Activated naive CD4-positive, alpha-beta T cell treated with anti-CD3 and anti-CD28 coated beads, Interleukin-2, amount 50 U/mL, for 72 hours (primary cell): ENCODE measurements around the gene PTCH2. TPM values are rescaled to one million over a fixed set of nuclear protein-coding genes. Genes with fewer than 3 reads are reported as not detected.
A peak's percentile ranks its signal among the peaks of the same experiment; 100 is the strongest.
"Not testable (repeated sequence)": the region's sequence is repeated elsewhere in the genome, so short reads cannot be mapped to it uniquely, and the experiment has no call there.

ENCODE experiments used
- ATAC-seq, 2 donors: fragments of 150-1000 bp; cut with Tn5 transposase; 2 replicates each; pipeline ENCODE4 v1.10.0; 2021; ENCODE audit warnings: mild to moderate bottlenecking in 2 of 2, moderate library complexity in 2 of 2
- DNase-seq, 2 donors: peaks; one replicate each; pipeline ENCODE4 v3.0.0; 2021 to 2022; ENCODE audit warnings: low spot score in 2 of 2
- H3K27ac Mint-ChIP-seq, 2 donors: one replicate each; pipeline ENCODE4 v1.8.0; 2022; ENCODE audit warnings: mild to moderate bottlenecking in 2 of 2, mixed read lengths in 2 of 2
- H3K36me3 Mint-ChIP-seq, 2 donors: one replicate each; pipeline ENCODE4 v1.8.0; 2022; ENCODE audit warnings: mixed read lengths in 2 of 2
- H3K9me3 Mint-ChIP-seq, 2 donors: one replicate each; pipeline ENCODE4 v1.8.0; 2022; ENCODE audit warnings: mixed read lengths in 2 of 2
- total RNA-seq, 2 donors: library from RNA; stranded (reverse); gene quantifications; one replicate each; pipeline ENCODE4 v1.2.3, GENCODE V29; 2022

Gene PTCH2
- total RNA-seq, 2 donors from 2014 or later: 0.99 to 1.5 TPM

DNA sequence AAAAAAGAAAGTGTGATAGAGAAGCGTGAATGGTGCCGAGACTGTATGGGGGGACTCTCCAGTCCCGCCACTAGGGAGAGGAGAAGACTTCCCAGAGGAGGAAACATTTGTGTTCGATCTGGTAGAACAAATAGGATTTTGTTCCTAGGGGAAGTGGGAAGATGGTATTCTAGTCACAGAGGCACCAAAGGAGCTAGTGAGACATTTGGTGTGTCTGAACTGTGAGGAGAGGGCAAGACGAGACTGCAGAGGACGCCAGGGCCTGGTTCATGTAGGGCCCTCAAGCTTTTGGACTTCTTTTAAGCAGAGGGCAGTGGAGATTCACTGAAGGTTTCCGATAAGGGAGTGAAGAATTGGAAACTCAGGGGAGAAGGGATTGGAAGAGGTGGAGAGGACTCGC lies 31.8 kb downstream of the PTCH2 start:
- peak overlapping the region; percentile 95 to 97 for H3K27ac Mint-ChIP-seq
- H3K9me3 Mint-ChIP-seq: no peaks in the 10 kb centered on the region
- no peak for DNase-seq
- peaks cover 19 to 21% of the 10 kb centered on the region in 2 donors for H3K36me3 Mint-ChIP-seq
- ATAC-seq: no peak

- DNase-seq: not testable (repeated sequence)
Observed at GRCh38 chr1:44810762-44811105, 32.3 kb downstream of the PTCH2 start.

DNA sequence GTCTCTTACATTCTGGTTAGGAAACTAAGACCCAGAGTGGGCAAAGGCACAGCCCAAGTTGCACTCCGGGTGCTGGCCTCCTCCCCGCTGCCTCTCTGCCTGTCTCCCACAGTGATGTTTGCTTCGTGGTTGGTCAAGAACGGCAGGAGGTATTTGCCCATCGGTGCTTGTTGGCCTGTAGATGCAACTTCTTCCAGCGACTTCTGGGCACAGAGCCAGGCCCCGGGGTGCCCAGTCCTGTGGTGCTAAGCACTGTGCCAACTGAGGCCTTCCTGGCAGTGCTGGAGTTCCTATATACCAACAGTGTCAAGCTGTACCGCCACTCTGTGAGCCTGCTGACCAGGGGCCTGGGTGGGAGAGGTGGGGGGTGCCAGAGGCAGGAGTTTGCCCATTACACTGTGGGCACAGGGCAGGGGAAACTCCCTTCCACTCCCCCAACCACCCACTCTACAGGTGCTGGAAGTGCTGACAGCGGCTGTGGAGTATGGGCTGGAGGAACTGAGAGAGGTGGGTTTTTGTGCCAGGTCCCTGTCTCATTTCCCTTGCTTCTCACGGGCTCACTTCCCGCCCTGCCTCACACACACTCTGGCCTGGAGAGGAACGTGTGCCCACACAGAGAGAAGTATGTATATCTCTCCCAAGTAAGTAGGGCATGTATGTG lies 32.8 kb downstream of the PTCH2 start:
- peaks cover 17 to 21% of the 10 kb centered on the region in 2 donors for H3K36me3 Mint-ChIP-seq
- no peak for DNase-seq
- H3K9me3 Mint-ChIP-seq: no peaks in the 10 kb centered on the region

More at GRCh38 chr1:44810762-44811105, 32.3 kb downstream of the PTCH2 start:
- not testable (repeated sequence) for ATAC-seq, H3K9me3 Mint-ChIP-seq
- Mint-ChIP-seq H3K36me3 (peaks cover 20 to 21% of the 10 kb centered on the region in 2 donors), H3K27ac (peak overlapping the region; percentile 97 to 99)

GRCh38 chr1:44808938-44809917 lies 33.8 kb downstream of the PTCH2 start:
- peak; percentile 80 to 90 for DNase-seq
- peaks cover 11 to 23% of the 10 kb centered on the region in 2 donors for H3K36me3 Mint-ChIP-seq
- ATAC-seq: peak; percentile 49 to 65
- peak overlapping the region; percentile 97 to 99 for H3K27ac Mint-ChIP-seq
- H3K9me3 Mint-ChIP-seq: no peaks in the 10 kb centered on the region

More for the DNA sequence above, 32.8 kb downstream of the PTCH2 start:
- no peak for ATAC-seq
- peak overlapping the region; percentile 97 to 99 for H3K27ac Mint-ChIP-seq

DNA sequence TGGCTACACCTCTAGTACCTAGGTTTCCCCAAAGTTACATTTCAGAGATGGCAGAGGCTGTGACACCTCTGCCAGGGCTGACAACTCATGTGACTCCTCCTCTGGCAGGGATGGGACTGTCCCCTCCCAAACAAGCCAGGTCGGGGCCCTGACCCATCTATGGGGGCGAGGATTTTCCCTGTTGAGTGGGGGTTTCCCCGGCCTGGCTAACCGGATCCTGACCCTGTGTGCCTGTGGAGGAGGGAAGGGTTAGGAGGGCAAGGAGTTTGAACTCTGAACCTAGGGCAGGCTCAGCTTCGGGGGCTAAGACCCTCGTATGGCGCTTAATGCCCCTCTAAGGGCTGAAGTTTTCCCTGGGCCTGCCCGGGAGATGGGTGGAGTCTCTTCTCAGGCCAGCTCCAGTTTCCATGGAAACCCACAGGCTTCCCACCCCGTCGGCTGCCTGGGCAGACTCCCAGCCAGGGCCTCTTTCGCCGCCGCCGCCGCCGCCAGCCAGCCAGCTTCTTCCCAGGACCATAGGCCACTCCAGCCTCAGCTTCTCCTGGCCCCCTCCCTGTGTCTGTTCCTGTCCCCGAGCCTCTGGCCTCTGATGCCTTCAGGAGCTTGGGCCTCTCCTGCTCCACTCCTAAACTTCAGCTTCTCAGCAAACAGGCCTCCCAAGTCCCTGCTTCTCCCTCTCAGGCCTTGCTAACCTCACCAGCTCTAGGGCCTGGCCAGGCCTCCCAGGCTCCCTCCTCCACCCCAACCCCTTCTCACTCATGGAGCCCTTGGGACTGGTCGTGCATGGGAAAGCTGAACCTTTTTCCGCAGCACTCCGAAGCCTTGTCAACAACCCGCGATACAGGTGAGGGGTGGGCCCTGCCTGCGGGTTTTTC lies 34.8 kb downstream of the PTCH2 start, which contains the start of gene BTBD19:
BTBD19 (plus strand) TSS at position 461 of the 875 bp plus-strand sequence; CDS start at position 759, 298 bp downstream.
- peak within 1 kb of the TSS; percentile 97 to 99 for H3K27ac Mint-ChIP-seq
- DNase-seq: peak in 1 of 2 donors; percentile 65
- H3K9me3 Mint-ChIP-seq: no peaks in the 10 kb centered on the region
- ATAC-seq: peak; percentile 39 to 66
- peaks cover 16 to 32% of the 10 kb centered on the region in 2 donors for H3K36me3 Mint-ChIP-seq

DNA sequence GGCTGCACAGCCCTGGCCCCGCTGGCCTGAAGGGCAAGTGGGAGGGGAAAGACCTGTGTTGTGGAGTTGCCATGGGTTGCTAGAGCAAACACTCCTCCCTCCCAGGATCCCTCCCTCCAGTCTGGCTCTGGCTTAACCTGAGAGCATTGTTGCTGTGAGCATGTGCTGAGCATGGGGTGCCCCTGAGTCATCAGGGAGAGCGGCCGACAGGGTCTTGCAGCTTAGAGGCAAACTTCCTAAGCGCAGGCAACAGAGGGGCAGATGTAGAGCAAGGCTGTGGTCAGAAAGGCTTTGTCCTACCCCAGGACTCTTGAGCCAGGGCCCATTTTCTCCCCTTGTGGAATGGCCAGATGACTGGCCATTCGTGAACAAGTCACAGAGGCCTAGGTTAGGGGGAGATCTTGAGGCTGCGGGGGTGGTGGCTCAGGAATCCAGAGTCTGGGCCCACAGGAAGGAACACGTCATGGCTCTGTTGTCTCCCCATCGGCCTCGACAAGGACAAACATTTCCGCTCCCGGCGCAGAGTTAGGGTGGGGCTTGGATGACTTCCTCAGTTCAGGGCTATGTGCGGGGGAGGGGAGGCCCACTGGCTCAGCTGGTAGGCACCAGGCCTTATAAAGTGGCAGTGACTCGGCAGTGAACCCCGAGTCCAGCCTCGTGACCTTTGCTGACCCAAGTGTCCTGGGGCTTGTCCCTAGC lies 35.5 kb downstream of the PTCH2 start:
- Mint-ChIP-seq H3K27ac (peak overlapping the region; percentile 97 to 99), H3K9me3 (no peaks in the 10 kb centered on the region), H3K36me3 (peaks cover 23 to 40% of the 10 kb centered on the region in 2 donors)
- peak; percentile 59 to 69 for ATAC-seq
- DNase-seq: peak; percentile 81 to 97

DNA sequence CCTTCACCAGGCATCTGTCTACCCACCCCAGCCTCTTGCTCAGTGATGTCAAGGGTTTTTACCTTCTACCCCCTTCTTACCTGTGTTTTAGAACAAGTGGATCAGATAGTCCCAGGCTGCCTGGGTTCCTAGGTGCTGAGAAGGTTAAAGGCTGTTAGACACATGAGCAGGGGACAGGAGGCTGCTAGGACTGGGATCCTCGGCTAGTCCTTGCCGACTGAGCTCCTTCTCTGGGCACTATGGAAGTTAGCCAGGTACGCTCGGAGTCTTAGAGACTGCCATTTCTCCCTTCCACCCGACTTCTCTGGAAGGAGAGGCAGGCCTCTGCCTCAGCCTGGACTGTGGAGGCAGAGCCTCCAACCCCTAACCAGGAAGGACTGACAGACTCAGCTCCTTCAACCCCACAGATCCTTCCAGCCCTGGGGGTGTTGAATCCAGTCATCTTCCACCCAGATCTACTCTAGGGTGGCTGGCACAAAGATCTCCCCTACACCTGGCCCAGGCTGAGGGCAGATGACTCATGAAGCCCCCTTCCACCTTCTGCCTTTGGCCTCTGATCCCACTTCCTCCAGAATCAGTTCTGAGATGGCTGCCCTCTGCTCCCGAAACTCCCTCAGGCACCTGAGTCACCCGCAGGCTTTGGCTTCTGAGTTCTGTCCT lies 36.2 kb downstream of the PTCH2 start, which contains the start of gene DYNLT4:
DYNLT4 (minus strand) TSS at position 648 of the 660 bp plus-strand sequence. CDS start 683 bp downstream, outside the sequence.
- no peak for DNase-seq
- peak within 1 kb of the TSS; percentile 97 to 99 for H3K27ac Mint-ChIP-seq
- H3K9me3 Mint-ChIP-seq: no peaks in the 10 kb centered on the region
- peaks cover 29 to 45% of the 10 kb centered on the region in 2 donors for H3K36me3 Mint-ChIP-seq
- peak in 1 of 2 donors; percentile 27 for ATAC-seq

- ATAC-seq (no peak), DNase-seq (no peak)
- peak overlapping the region; percentile 85 to 97 for H3K27ac Mint-ChIP-seq
- peaks cover 33 to 46% of the 10 kb centered on the region in 2 donors for H3K36me3 Mint-ChIP-seq
- no peaks in the 10 kb centered on the region for H3K9me3 Mint-ChIP-seq
Observed at GRCh38 chr1:44806025-44806703, 36.9 kb downstream of the PTCH2 start.

- ATAC-seq: no peak
- Mint-ChIP-seq H3K36me3 (peaks cover 39 to 51% of the 10 kb centered on the region in 2 donors), H3K9me3 (no peaks in the 10 kb centered on the region), H3K27ac (peak overlapping the region; percentile 85 to 97)
- no peak for DNase-seq
Observed at GRCh38 chr1:44805311-44806024, 37.6 kb downstream of the PTCH2 start.

DNA sequence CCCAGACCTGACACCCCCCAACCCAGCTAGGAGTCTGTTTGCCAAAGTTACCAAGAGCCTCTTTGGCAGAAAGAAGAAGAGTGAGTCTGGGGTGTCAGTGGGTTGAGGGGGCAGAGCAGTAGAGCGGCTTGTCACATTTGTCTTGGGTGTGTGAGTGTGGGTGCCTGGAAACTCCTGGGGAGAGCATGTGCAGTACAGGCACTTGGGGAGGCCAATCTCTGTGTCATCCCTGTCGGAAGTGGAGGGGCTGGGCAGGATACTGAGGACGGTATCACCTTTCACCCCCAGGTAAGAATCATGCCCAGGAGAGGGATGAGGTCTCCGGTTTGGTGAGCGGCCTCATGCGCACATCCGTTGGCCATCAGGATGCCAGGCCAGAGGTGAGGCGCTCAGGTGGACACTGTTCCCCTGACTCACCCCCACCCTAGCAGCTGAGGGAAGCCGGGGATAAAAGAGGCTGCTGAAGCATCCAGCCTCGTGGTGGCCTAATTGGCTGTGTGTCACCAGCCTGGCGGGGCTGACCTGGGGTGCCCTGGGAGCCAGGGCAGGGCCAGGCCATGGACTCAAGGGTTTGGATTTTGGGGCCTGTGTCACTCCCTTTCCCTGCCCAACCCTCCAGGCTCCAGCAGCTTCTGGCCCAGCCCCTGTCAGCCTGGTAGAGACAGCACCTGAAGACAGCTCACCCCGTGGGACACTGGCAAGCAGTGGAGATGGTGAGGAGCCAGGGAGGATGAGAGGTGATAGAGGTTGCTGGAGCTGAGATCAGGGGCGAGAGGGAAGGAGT lies 39.5 kb downstream of the PTCH2 start:
- Mint-ChIP-seq H3K9me3 (no peaks in the 10 kb centered on the region), H3K36me3 (peaks cover 39 to 51% of the 10 kb centered on the region in 2 donors), H3K27ac (peak overlapping the region; percentile 85 to 97)
- no peak for DNase-seq
- no peak for ATAC-seq

DNA sequence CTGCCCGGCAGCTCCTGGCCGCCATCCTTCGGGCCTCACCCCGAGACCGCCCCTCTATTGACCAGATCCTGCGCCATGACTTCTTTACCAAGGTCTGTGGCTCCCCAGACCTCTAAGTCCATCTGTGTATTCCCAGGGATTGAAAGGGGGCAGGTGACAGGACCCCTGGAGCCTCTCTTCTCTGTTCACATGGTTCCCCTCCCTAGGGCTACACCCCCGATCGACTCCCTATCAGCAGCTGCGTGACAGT lies 40.1 kb downstream of the PTCH2 start:
- Mint-ChIP-seq H3K36me3 (peaks cover 39 to 51% of the 10 kb centered on the region in 2 donors), H3K27ac (peak overlapping the region; percentile 66 to 97), H3K9me3 (no peaks in the 10 kb centered on the region)
- ATAC-seq: no peak
- DNase-seq: no peak

GRCh38 chr1:44802306-44803061 lies 40.6 kb downstream of the PTCH2 start:
- ATAC-seq (no peak), DNase-seq (no peak)
- Mint-ChIP-seq H3K27ac (peak overlapping the region; percentile 87 to 97), H3K36me3 (peaks cover 39 to 51% of the 10 kb centered on the region in 2 donors), H3K9me3 (no peaks in the 10 kb centered on the region)
